HG03025 (cell line): Measurements from ENCODE around the gene ZNF416.

Experiments used
- ATAC-seq: cut with Tn5 transposase; IDR thresholded peaks from one replicate; pipeline ENCODE4 v1.9.1; 2021; ENCODE audit warnings: mild to moderate bottlenecking, moderate library complexity; ENCODE audit not compliant: unreplicated experiment, low FRiP score

The ZNF416 gene

GRCh38 chr19:57559404-57560025, 19.2 kb downstream of the ZNF416 start, which contains the start of gene ZNF550:
TSS of gene ZNF550 (minus strand) at chr19:57559863. CDS start at chr19:57559682, 181 bp downstream.
- ATAC-seq, result peak; percentile 87

- ATAC-seq, result no peak
Measured at GRCh38 chr19:57559008-57559403, 19.7 kb downstream of the ZNF416 start.

- no peak for ATAC-seq
Measured at GRCh38 chr19:57558525-57558924, 20.2 kb downstream of the ZNF416 start.

GRCh38 chr19:57557659-57558058, 21.1 kb downstream of the ZNF416 start:
- no peak for ATAC-seq

GRCh38 chr19:57552432-57552831, 26.3 kb downstream of the ZNF416 start:
- ATAC-seq, result no peak

- ATAC-seq, result no peak
Measured at GRCh38 chr19:57546513-57546912, 32.2 kb downstream of the ZNF416 start.

- no peak for ATAC-seq
Measured at GRCh38 chr19:57537953-57538547, 40.7 kb downstream of the ZNF416 start.

GRCh38 chr19:57527136-57527881, 51.4 kb downstream of the ZNF416 start, which contains the start of gene ZNF549:
TSS of gene ZNF549 (plus strand) at chr19:57527356. CDS start at chr19:57527574, 218 bp downstream.
- peak; percentile 97 for ATAC-seq
